GM19351 (cell line): ENCODE measurements around the gene SIVA1.

Experiments
- ATAC-seq: cut with Tn5 transposase; IDR thresholded peaks from one replicate; pipeline ENCODE4 v1.9.1; 2021; ENCODE audit warnings: mild to moderate bottlenecking, moderate library complexity; ENCODE audit not compliant: unreplicated experiment

SIVA1 gene

GRCh38 chr14:104734601-104734990 lies 18.4 kb upstream of the SIVA1 start:
- ATAC-seq: no peak

GRCh38 chr14:104734991-104735779 lies 17.8 kb upstream of the SIVA1 start:
- ATAC-seq: no peak

GRCh38 chr14:104735830-104736642 lies 16.9 kb upstream of the SIVA1 start:
- ATAC-seq: no peak

- no peak for ATAC-seq
These were observed 14.4 kb upstream of the SIVA1 start for GRCh38 chr14:104738375-104739019.

- ATAC-seq: no peak
These were observed 13.9 kb upstream of the SIVA1 start for GRCh38 chr14:104739026-104739425.

GRCh38 chr14:104739546-104740516 lies 13.1 kb upstream of the SIVA1 start:
- no peak for ATAC-seq

- ATAC-seq: no peak
These were observed 11.7 kb upstream of the SIVA1 start for GRCh38 chr14:104741108-104741802.

GRCh38 chr14:104741803-104742251 lies 11.1 kb upstream of the SIVA1 start:
- no peak for ATAC-seq

- ATAC-seq: no peak
These were observed 10.1 kb upstream of the SIVA1 start for GRCh38 chr14:104742586-104743455.

GRCh38 chr14:104743461-104744380 lies 9.2 kb upstream of the SIVA1 start:
- no peak for ATAC-seq

- ATAC-seq: no peak
These were observed 8.5 kb upstream of the SIVA1 start for GRCh38 chr14:104744484-104744883.

GRCh38 chr14:104745431-104745830 lies 7.5 kb upstream of the SIVA1 start:
- no peak for ATAC-seq

- no peak for ATAC-seq
These were observed 6.8 kb upstream of the SIVA1 start for GRCh38 chr14:104746071-104746545.

- ATAC-seq: no peak
These were observed 5.9 kb upstream of the SIVA1 start for GRCh38 chr14:104746934-104747481.

GRCh38 chr14:104747876-104748275 lies 5.1 kb upstream of the SIVA1 start:
- ATAC-seq: no peak

GRCh38 chr14:104749111-104749649 lies 3.8 kb upstream of the SIVA1 start:
- no peak for ATAC-seq
